Hypothalamus (tissue), 51 donors: ENCODE measurements around the gene TTC39B.
A peak's percentile ranks its signal among the peaks of the same experiment; 100 is the strongest.

Source experiments
- DNase-seq, 51 donors: peaks; one replicate each; lab custom pipeline; 2025; lab: John Stamatoyannopoulos, UW

The TTC39B gene

DNA sequence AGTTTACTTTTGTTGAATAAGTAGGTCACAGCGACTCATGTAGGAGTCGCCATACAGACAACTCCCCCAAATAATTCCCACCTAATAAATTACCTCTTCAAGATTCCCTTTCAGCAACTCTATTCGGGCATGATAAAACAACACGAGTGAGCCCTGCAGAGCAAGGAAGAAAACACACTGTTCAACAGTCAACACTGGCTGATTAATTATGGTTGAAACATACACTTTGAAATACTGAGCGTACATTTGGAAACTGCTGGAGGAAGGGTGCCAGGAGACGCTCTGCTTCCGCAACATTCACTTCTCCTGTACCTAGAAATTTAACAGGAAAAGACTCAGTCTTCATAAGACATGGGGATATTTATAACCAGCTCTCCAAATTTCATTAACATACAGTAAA, 117.5 kb downstream of the TTC39B start:
- no peak for DNase-seq

DNA sequence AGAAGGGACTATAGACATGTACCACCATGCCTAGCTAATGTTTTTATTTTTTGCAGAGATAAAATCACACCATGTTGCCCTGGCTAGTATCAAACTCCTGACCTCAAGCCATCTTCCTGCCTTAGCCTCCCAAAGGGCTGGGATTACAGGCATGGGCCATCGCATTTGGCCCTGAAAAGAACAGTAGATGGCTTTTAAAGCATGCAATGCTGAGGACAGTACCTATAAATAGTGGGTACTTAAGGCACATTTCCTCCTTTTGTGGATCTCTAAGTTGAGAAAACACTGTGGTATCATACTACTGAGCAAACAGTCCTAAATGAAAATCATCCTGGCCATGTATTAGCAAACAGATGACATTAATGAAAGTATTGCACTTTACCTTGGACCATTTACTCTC, 119.4 kb downstream of the TTC39B start:
- no peak for DNase-seq

DNA sequence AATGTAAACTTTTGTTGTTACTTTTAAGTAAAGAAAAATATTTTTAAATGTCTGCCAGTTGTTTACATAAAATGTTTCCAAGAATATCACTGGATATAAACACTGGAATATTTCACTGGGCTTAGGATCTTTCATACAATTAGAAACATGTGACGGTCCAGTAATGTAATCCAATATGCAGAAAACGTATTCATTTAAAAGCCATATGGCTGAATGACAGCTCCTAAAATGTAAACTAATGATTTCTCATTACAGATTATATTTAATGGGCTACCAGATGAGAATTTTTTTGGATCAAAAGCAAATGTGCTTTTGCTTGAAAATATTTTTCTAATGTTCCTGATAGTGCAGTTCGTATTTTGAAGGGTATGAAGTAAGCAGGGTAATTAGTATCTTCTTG, 124.3 kb downstream of the TTC39B start:
- no peak for DNase-seq

DNA sequence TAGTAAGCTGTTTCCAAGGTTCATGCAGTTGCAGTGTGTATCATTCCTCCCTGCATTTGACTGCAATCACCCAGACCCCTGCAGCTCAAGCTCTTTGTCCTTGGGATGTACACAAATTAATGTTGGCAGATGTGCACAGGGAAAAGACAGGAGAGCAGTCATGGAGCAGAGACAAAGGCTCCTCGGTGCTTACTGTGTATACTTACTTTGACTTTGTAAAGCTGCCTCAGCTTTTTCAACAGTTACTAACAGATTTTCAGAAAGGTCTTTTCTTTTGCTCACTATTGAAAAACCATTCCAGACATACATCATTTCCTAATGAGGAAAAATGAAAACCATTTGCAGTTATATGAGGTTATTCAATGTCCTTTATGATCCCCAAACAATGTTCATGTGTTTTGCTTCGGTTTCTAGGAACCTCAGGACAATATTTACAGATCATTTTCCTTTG, 124.9 kb downstream of the TTC39B start:
- no peak for DNase-seq

DNA sequence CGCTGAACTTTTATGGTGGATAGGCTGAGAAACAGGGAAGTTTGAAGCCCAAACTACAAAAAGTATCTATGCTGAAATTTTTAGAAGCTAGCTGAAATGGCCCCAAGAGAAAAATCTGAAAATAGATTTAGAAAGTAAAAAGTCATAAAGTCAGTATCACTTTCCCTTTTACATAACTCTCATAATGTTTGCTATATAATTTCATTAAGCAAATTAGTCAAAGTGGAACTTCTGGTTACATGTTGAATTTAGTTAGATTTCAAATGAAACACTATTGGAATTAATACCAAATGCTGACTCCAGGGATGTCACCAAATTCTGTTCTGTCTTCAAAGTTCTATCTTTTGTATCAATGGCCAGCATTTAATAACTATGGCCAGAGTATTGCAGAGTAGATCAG, 126.9 kb downstream of the TTC39B start:
- DNase-seq, result no peak

DNA sequence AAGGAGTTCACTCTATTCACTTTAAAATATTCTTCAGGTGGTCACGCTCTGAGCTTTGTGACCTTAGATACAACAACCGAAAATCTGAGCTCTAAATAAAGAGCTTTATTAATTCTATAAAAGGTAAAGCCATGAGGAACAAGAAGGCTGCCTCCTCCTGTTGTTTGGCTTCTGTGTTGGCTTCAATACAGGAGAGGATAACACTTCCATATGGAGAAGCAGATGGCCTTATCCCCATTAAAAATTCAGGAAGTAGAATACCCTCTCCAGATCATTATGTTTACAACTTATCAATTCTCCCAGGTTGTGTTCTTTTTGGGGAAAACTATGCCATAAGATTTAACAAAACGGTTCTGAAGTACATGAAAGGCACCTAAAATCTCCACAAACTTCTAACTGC, 128.4 kb downstream of the TTC39B start:
- DNase-seq, result no peak

DNA sequence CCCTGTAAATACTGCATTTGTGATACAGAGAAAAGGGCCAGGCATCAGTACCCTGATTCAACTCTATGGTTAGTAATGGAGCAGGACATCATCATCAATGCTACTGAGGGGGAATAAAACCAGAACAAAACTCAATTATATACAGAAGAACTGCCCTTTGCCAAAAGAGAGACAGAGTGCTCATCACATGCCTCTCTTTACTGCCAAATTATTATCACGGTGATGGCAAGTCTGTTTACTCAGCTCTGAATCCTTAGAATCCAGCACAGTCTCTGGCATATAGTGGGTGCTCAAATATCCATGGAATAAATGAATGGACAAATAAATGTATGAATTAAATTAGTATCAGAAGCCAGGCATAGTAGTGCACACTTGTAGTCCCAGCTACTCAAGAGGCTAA, 130.2 kb downstream of the TTC39B start:
- DNase-seq, result no peak

DNA sequence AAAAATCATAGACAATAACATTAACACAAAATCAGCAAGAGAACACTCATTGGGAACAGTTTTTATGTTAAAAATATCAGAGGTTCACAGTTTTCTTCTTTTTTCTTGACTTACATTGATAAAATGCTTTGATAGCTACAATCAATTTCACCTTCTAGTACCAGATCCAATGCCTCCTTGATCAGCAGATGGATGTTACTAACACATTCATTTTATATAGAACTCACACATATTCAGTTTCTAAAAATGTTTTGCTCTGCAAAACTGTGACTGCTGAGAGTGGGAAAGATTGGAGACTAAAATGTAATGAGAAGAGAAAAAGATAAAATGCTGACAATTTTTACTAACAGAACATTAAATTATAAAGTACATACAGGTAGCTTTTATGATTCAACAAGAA, 143.1 kb downstream of the TTC39B start:
- no peak for DNase-seq

DNA sequence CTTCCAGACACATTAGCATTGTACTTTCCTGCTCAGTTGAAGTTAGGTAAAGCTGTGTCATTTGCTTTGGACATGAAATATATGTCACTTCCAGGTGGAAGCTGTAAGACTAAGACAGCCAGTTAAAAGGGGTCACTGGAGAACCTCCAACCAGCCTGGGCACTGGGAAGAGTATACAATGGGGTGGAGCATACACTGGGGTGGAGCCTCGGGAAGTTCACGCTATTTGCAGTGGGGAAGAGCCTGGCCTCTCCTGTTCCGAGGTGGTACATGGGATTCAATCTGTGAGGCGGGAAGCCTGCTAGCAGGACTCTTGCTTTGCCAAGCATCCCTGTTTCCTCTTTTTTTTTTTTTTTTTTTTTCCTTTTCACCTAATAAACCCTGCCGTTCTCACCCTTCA, 145.3 kb downstream of the TTC39B start:
- no peak for DNase-seq

DNA sequence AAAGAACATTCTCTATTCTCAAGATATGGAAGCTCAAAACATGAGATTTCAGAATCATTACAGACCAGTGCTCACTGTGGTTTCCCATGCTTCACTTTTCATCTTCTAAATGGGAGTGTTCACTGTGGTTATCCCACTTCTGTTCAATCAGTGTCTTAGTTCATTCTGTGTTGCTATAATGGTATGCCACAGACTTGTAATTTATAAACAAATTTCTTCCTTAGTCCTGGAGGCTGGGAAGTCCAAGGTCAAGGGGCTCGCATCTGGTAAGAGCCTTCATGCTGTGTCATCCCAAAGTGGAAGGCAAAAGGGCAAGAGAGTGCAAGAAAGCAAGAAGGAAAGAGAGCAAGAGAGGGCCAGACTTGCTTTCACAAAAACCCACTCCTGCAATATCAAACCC, 146.3 kb downstream of the TTC39B start:
- DNase-seq, result no peak

DNA sequence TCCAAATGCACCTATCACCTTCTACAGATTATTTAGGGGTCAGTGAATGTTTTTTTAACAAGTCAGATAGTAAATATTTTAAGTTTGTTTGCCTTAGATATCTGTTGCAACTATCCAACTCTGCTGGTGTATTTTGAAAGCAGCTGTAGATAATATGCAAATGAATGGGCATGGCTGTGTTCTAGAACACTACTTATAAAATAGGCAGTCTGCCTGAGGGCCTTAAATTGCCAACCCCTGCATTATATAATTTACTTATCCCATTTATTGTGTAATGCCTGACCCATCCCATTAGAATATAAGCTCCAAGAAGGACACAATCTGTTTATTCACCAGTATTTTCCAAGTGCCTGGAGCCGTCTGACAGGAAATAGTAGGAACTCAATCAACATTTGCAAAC, 149.0 kb downstream of the TTC39B start:
- no peak for DNase-seq

DNA sequence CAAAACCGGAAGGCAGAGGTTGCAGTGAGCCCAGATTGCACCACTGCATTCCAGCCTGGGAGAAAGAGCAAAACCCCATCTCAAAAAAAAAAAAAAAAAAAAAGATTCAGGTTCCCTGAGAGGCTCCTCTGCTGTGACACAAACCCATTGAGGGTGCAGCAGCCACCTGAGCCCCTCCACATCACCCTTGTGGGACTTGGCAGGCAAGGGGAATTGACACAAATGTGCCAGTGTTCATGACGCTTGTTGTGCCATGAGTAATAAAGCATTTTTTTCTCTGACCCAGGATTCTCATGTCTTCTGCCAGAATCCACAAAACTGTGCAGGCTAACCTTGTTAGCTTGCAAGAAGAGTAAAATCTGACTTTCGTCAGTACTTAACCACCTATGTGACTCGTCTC, 149.6 kb downstream of the TTC39B start:
- no peak for DNase-seq

DNA sequence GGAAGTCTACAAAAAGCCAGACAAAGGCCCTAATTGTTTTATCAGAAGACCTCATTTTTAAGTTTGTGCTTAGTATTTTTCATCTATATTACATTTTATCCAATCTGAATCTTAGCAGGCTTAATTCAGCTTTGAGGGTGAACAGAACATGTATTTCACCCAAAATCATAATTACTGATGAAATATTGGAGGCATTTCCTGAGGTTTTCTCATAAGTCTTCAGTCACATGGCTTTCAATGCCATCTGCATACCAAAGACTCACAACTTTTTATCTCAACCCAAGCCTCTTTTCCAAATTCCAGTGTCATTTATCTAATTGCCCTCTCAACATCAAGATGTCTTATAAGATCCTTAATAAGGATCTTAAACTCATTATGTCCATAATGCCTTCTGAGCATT, 150.8 kb downstream of the TTC39B start:
- DNase-seq, result no peak

DNA sequence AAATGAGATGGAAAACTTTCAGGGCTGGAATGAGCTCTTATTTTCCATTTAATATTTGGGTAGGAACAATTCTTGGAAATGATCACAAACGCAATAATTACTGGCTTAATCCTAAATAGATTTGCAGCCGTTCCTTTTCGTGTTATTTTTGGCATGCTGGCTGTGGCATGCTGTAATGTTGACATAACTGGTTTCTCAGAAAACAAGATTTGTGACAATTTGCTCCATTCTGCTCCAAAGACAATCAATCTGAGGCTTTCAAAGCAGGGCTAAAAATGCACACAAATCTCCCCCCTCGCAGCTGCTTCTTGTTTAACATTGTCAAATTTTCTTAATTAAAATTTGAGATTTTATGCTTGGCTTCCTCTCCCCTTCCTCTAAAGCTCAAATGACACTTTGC, 151.2 kb downstream of the TTC39B start:
- no peak for DNase-seq

DNA sequence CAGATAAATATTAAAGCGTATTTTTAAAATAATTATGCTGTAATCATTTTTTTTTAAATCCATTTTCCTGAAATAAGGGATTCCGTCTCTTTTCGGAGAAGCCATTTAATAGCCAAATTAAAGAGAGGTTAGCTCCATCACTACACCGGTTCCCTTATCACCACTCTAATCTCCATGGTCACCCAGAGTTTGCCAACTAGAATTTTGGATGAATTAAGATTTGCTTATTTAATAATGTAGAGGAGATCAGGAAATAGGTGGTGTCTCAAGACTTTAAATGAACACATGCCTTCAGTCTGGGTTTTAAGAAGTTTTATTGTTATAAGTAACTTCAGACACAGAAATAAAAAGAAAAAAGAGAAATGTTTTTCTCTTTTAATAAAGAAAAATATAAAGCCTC, 151.7 kb downstream of the TTC39B start:
- no peak for DNase-seq

DNA sequence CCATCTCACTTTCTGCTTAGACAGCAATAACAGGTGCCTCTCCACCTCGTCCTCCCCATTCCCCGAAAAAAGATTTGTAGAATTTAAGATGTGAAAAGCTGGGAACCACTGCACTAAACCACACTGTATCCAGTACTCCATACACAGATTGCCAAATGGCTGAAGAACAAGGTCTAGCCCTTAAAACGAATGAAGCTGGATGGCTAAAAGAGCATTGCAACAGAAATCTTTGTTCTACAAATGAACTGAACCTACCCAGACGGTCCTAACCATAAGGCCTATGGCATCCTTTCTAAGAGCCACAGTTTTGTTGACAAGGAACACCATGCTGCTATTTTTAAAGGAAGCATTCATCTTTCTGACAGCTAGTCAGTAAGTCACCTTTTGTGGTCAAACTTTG, 152.3 kb downstream of the TTC39B start:
- DNase-seq, result no peak

DNA sequence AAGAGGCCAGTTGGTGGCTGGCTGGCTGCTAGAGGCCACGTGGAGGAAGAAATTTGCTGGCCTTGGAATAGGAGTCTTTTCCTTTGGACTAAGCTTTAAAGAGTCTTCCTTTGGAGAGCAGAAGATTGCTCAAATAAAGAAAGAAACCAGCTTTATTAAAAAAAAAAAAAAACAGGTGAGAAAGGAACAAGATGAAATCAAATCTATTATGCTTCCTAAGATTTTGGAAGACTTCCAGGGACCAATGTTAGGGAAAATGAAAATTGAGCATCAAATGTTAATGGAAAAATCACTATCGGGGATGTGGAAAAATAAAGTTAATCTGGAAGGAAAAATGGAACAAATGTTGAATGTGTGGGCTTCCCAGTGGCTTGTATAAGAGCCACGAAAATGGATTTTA, 153.1 kb downstream of the TTC39B start:
- no peak for DNase-seq

DNA sequence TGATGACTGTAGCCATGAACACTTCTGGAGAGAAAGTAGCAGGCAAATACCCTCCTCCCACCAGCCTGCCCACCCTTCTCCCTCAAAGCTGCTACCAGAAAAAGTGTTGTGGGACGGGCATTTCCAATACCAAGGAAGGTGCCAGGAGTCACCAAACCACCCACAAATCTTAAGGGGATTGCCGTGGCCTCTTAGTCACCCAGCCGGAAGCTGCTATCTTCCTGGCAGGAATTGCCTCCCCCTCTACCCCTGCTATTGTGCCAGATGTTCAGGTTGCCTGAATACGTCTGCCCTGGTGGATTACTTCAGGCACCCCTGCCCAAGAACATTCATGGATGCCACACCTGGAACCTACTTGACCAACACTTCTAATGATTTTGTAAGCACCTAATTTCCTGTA, 156.1 kb downstream of the TTC39B start:
- no peak for DNase-seq

DNA sequence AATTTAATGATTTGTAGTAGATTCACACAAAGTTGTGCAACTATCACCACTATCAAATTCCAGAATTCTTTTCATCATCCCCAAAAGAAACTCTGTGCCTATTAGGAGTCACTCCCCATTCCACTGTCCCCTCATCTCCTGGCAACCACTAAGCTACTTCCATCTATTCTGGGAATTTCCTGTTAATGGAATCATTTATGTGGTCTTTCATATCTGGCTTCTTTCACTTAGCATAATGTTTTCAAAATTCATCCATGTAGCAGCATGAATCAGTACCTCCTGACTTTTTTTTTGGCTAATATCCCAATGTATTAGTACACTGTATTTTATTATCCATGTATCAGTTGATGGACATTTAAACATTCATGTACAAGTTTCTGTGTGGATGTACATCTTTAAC, 157.6 kb downstream of the TTC39B start:
- DNase-seq, result no peak

DNA sequence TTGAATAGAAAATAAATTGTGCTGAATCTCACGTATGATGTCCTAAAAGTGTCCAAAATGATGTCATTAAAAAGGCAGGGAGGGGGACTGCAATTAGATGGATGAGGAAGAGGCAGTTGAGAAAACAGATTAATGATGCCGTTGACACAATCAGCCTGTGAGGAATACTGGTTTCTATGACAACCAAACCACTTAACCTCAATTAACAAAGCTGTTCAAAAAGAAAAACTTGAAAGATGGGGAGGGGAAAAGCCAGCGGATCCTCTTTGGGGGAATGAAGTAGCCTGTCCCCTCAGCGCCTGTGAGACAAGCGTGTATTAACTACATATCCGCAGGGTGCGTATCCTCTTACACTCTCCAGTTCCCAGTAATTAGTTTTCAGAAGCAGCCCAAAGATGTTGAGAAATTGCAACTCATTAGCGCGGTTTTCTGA, 160.7 kb downstream of the TTC39B start:
- no peak for DNase-seq

DNA sequence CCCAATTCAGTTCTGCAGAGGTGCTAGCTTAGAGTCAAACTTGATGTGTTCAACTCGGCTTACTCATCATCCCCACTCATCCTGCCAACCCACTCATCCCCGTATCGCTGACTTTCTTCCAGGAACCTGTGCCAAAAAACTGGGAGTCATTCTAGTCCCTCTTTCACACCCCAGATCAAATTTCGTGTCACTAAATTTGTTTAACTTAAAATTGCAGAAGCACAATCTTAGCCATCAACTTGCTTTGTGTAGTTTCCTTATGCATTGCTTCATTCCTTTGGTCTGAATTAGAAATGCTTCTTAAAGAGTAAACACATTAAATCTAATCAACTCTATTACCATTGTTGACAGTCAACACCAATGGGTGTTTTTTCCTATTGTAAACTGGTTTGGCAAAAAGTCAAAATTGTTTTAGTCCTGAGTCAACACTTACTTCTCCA, 162.4 kb downstream of the TTC39B start:
- peak in 2 of 51 donors; percentile 11 to 27 for DNase-seq

DNA sequence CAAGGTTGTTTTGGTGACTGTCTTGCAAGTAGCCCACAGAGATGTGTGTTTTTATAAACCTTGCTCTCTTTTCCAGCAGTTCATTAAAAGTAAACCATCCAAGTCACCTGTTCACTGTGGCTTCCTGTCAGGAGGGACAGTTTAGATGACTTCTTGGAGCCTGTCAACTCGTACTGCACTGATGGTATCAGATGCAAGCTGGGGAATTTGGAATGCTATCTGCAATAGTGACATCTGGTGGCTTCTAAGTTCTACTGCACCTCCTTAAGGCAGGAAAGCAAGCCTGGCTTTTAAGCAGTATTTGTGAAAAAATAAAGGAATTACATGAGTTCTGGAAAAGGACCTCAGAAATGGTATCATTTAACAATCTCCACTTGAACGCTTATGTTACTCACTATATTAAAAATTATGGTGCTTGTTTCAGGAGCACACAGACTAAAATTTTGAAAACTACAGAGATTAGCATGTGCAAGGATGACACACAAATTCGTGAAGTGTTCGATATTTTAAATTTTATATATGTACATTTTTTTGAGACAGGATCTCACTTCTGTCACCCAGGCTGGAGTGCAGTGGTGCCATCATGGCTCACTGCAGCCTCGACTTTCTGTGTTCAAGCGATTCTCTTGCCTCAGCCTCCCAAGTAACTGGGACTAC, 164.0 kb downstream of the TTC39B start:
- peak in 3 of 51 donors; percentile 7 to 27 (median 13) for DNase-seq

DNA sequence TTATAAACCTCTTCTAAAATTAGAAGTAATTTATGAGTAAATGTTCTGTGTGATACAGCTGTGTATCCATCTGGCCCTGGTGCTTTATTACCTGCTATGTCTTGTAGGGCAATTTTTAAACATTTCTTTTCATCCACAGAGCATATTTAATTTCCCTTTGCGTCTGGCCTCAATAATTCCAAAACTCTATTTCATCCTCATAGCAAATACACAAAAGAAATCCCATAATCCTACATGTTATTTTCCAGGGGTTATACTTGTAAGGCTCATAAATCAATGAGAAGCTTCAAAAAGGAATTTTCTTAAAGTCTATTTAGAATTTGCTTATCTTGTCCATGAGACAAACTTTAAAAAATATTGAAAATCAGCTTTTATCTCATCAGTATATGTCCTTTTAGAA, 167.0 kb downstream of the TTC39B start:
- no peak for DNase-seq
